Measurements from ENCODE around the gene PTPRN2. TPM values are rescaled to one million over a fixed set of nuclear protein-coding genes. Genes with fewer than 3 reads are reported as not detected.
A peak's percentile ranks its signal among the peaks of the same experiment; 100 is the strongest.

The PTPRN2 gene
- total and polyA plus RNA-seq, 8 donors = 4.9 to 136 (median 46.8) TPM

- peaks cover 29 to 51% (median 45%) of the 10 kb centered on the region in 4 donors for H3K4me1 ChIP-seq
- TF ChIP-seq EP300 (IDR thresholded peaks at IDR 0.05) (no peak), POLR2A (IDR thresholded peaks at IDR 0.05) (no peak), POLR2AphosphoS5 (IDR thresholded peaks at IDR 0.05) (no peak)
- TF ChIP-seq, protein P1, sequence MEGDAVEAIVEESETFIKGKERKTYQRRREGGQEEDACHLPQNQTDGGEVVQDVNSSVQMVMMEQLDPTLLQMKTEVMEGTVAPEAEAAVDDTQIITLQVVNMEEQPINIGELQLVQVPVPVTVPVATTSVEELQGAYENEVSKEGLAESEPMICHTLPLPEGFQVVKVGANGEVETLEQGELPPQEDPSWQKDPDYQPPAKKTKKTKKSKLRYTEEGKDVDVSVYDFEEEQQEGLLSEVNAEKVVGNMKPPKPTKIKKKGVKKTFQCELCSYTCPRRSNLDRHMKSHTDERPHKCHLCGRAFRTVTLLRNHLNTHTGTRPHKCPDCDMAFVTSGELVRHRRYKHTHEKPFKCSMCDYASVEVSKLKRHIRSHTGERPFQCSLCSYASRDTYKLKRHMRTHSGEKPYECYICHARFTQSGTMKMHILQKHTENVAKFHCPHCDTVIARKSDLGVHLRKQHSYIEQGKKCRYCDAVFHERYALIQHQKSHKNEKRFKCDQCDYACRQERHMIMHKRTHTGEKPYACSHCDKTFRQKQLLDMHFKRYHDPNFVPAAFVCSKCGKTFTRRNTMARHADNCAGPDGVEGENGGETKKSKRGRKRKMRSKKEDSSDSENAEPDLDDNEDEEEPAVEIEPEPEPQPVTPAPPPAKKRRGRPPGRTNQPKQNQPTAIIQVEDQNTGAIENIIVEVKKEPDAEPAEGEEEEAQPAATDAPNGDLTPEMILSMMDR (IDR thresholded peaks at IDR 0.05) = no peak
- H3K27me3 ChIP-seq = peaks cover 30 to 99% (median 65%) of the 10 kb centered on the region in 3 donors
- DNase-seq = no peak
- 15 to 39% (median 20%) methylated on average over 50 to 77 of the region's 77 CpGs for WGBS, 5 donors
- H3K9me3 ChIP-seq = no peaks in the 10 kb centered on the region
- intact Hi-C loops (cut with DNase I; ENCODE audit: low total_unique reads) = no loop called here
- H3K4me3 ChIP-seq = peak overlapping the region in 2 of 4 donors; percentile 9 to 42
- no peak overlapping the region for H3K27ac ChIP-seq
- peaks cover 0 to 10% (median 0%) of the 10 kb centered on the region in 4 donors for H3K36me3 ChIP-seq
Measured at GRCh38 chr7:157685430-157686284, 902.0 kb downstream of the PTPRN2 start.

GRCh38 chr7:157684909-157685429, 902.7 kb downstream of the PTPRN2 start:
- Histone ChIP-seq H3K27me3 (peaks cover 30 to 93% (median 59%) of the 10 kb centered on the region in 3 donors), H3K9me3 (no peaks in the 10 kb centered on the region), H3K27ac (peak overlapping the region in 1 of 5 donors; percentile 18), H3K36me3 (peaks cover 0 to 10% (median 0%) of the 10 kb centered on the region in 4 donors), H3K4me1 (peaks cover 23 to 44% (median 40%) of the 10 kb centered on the region in 4 donors), H3K4me3 (peak overlapping the region; percentile 26 to 42 (median 32))
- DNase-seq = no peak
- intact Hi-C loops (cut with DNase I; ENCODE audit: low total_unique reads) = no loop called here
- 5 to 13% (median 6%) methylated on average over 12 to 72 of the region's 72 CpGs for WGBS, 5 donors
- TF ChIP-seq, protein P1 (IDR thresholded peaks at IDR 0.05) = no peak
- TF ChIP-seq POLR2A (IDR thresholded peaks at IDR 0.05) (no peak), POLR2AphosphoS5 (IDR thresholded peaks at IDR 0.05) (no peak), EP300 (IDR thresholded peaks at IDR 0.05) (no peak)

GRCh38 chr7:157684157-157684908, 903.3 kb downstream of the PTPRN2 start:
- 2 to 9% (median 5%) methylated on average over 35 to 72 of the region's 74 CpGs for WGBS, 5 donors
- Histone ChIP-seq H3K36me3 (peaks cover 0 to 10% (median 0%) of the 10 kb centered on the region in 4 donors), H3K9me3 (no peaks in the 10 kb centered on the region), H3K27ac (peak overlapping the region in 1 of 5 donors; percentile 18), H3K27me3 (peaks cover 27 to 93% (median 53%) of the 10 kb centered on the region in 3 donors), H3K4me3 (peak overlapping the region; percentile 26 to 42 (median 32)), H3K4me1 (peaks cover 20 to 38% (median 33%) of the 10 kb centered on the region in 4 donors)
- peak in 1 of 2 donors; percentile 18 for DNase-seq
- intact Hi-C loops (cut with DNase I; ENCODE audit: low total_unique reads) = no loop called here
- TF ChIP-seq POLR2AphosphoS5 (IDR thresholded peaks at IDR 0.05) (no peak), EP300 (IDR thresholded peaks at IDR 0.05) (no peak)

DNA sequence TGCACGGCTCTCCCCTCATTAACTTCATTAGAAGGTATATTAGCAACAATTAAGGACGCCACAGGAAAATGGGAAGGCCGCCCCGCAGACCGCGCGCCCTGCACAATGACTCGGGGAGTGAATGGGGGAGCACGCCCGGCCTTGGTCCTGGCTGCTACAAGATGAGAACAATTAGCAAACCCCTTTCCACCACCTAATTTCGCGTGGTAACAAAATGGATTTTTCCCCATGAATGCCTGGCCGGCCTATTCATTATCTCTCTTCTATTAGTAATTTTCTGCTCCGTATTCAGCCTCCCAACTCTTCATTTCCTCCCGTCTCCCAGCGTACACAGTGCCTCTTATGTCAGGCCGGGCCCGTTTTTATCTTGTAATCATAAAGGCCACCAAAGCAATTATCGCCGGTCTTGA, 903.9 kb downstream of the PTPRN2 start:
- no peak for TF ChIP-seq EP300 (IDR thresholded peaks at IDR 0.05)
- no peak for TF ChIP-seq POLR2A (IDR thresholded peaks at IDR 0.05)
- TF ChIP-seq, protein P1 (IDR thresholded peaks at IDR 0.05) = no peak
- TF ChIP-seq POLR2AphosphoS5 (IDR thresholded peaks at IDR 0.05) = no peak
- no peaks in the 10 kb centered on the region for H3K9me3 ChIP-seq
- no peak for DNase-seq
- H3K4me1 ChIP-seq = peaks cover 20 to 32% (median 28%) of the 10 kb centered on the region in 4 donors
- 41 to 57% (median 51%) methylated on average over 20 of the region's 20 CpGs for WGBS, 5 donors
- peak overlapping the region; percentile 26 to 42 (median 32) for H3K4me3 ChIP-seq
- peaks cover 0 to 10% (median 0%) of the 10 kb centered on the region in 4 donors for H3K36me3 ChIP-seq
- H3K27ac ChIP-seq = no peak overlapping the region
- H3K27me3 ChIP-seq = peaks cover 21 to 88% (median 47%) of the 10 kb centered on the region in 3 donors
- intact Hi-C loops (cut with DNase I; ENCODE audit: low total_unique reads) = no loop called here
